HEK293 (cell line): ENCODE data around the gene C19orf25.

ENCODE experiments used
- SP3 ChIP-seq: fragments of 450-650 bp; formaldehyde crosslinking; IDR thresholded peaks from 2 replicates; pipeline ENCODE4 v1.5.1; 2016; ENCODE audit warnings: missing biosample characterization, missing genetic modification characterization
- ZFHX2 ChIP-seq: fragments of 450-650 bp; formaldehyde crosslinking; conservative IDR thresholded peaks from 2 replicates; pipeline ENCODE4 v1.5.1; 2016; ENCODE audit warnings: missing biosample characterization, missing genetic modification characterization
- ZNF223 ChIP-seq: fragments of 450-650 bp; formaldehyde crosslinking; IDR thresholded peaks from 2 replicates; pipeline ENCODE4 v1.5.1; 2016; ENCODE audit warnings: missing biosample characterization, missing genetic modification characterization
- ZNF544 ChIP-seq: fragments of 450-650 bp; formaldehyde crosslinking; IDR thresholded peaks from 2 replicates; pipeline ENCODE4 v1.5.0; 2017; ENCODE audit warnings: missing biosample characterization, missing genetic modification characterization
- ZNF629 ChIP-seq: fragments of 450-650 bp; formaldehyde crosslinking; IDR thresholded peaks from 2 replicates; pipeline ENCODE4 v1.5.1; 2017; ENCODE audit warnings: missing biosample characterization, missing genetic modification characterization
- ZNF837 ChIP-seq: fragments of 450-650 bp; formaldehyde crosslinking; IDR thresholded peaks from 2 replicates; pipeline ENCODE4 v1.5.1; 2016; ENCODE audit warnings: missing biosample characterization, missing genetic modification characterization
- TF ChIP-seq, protein P1 (sequence below): fragments of 450-650 bp; formaldehyde crosslinking; IDR thresholded peaks from 2 replicates; pipeline ENCODE4 v1.5.1; 2016; ENCODE audit warnings: missing biosample characterization, missing genetic modification characterization
- TF ChIP-seq, protein P2 (sequence below): fragments of 450-650 bp; formaldehyde crosslinking; IDR thresholded peaks from 2 replicates; pipeline ENCODE4 v1.5.1; 2017; ENCODE audit warnings: missing biosample characterization, missing genetic modification characterization
- TF ChIP-seq, protein P3 (sequence below): fragments of 450-650 bp; formaldehyde crosslinking; IDR thresholded peaks from 2 replicates; pipeline ENCODE4 v1.5.1; 2017; ENCODE audit warnings: missing biosample characterization, missing genetic modification characterization
- TF ChIP-seq, protein P4 (sequence below): fragments of 450-650 bp; formaldehyde crosslinking; IDR thresholded peaks from 2 replicates; pipeline ENCODE4 v1.5.1; 2016; ENCODE audit warnings: missing biosample characterization, missing genetic modification characterization
- TF ChIP-seq, protein P5 (sequence below): fragments of 450-650 bp; formaldehyde crosslinking; conservative IDR thresholded peaks from 2 replicates; pipeline ENCODE4 v1.5.1; 2016; ENCODE audit warnings: low read depth, missing biosample characterization, missing genetic modification characterization
- TF ChIP-seq, protein P6 (sequence below): fragments of 450-650 bp; formaldehyde crosslinking; IDR thresholded peaks from 2 replicates; pipeline ENCODE4 v1.5.1; 2016; ENCODE audit warnings: missing biosample characterization, missing genetic modification characterization
- TF ChIP-seq, protein P7 (sequence below): fragments of 450-650 bp; formaldehyde crosslinking; IDR thresholded peaks from 2 replicates; pipeline ENCODE4 v1.5.1; 2016; ENCODE audit warnings: missing biosample characterization, missing genetic modification characterization
- TF ChIP-seq, protein P8 (sequence below): fragments of 450-650 bp; formaldehyde crosslinking; IDR thresholded peaks from 2 replicates; pipeline ENCODE4 v1.5.1; 2016; ENCODE audit warnings: missing biosample characterization, missing genetic modification characterization
- TF ChIP-seq, protein P9 (sequence below): fragments of 450-650 bp; formaldehyde crosslinking; IDR thresholded peaks from 2 replicates; pipeline ENCODE4 v1.5.1; 2016; ENCODE audit warnings: missing biosample characterization, missing genetic modification characterization

C19orf25 gene

DNA sequence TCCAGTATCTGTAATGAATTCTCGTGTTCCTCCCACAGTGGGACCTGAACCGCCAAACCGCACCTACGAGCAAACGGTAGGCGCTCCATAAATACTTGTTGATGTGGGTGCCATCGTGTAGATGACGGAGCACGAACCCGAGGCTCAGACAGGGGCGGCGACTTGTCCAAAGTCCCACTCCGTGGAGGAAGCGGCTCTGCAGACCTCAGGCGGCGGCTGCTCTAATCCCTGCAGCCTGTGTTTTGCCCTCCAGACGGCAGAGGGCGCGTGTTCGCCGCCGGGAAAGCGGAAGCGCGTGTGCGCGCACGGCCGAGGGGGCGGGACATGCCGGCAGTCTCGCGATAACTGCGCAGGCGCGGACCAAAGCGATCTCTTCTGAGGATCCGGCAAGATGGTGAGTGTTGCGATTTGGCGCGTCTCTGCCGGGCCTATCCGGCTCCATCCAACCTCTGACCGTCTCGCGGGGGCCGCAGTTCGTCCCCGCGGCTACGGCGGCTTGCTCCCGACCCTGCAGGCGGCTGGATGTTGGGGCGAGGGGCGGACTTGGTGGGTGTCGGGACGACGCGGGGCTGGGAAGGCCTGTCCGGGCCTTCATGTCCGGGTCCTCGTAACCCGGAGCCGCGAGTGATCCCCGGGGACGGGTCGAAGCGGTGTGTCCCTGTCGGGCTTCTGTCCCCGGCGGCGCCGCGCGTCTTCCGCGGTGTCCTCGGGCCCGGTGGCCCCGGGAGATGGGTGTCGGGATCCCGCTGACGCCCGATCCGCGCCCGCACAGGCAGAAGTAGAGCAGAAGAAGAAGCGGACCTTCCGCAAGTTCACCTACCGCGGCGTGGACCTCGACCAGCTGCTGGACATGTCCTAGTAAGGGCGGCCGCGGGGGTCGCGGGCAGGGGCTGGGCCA is 40.7 kb downstream of the C19orf25 start, which contains the start of gene RPS15 (continued):
- TF ChIP-seq, protein P1, sequence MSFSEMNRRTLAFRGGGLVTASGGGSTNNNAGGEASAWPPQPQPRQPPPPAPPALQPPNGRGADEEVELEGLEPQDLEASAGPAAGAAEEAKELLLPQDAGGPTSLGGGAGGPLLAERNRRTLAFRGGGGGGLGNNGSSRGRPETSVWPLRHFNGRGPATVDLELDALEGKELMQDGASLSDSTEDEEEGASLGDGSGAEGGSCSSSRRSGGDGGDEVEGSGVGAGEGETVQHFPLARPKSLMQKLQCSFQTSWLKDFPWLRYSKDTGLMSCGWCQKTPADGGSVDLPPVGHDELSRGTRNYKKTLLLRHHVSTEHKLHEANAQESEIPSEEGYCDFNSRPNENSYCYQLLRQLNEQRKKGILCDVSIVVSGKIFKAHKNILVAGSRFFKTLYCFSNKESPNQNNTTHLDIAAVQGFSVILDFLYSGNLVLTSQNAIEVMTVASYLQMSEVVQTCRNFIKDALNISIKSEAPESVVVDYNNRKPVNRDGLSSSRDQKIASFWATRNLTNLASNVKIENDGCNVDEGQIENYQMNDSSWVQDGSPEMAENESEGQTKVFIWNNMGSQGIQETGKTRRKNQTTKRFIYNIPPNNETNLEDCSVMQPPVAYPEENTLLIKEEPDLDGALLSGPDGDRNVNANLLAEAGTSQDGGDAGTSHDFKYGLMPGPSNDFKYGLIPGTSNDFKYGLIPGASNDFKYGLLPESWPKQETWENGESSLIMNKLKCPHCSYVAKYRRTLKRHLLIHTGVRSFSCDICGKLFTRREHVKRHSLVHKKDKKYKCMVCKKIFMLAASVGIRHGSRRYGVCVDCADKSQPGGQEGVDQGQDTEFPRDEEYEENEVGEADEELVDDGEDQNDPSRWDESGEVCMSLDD (tag by site-specific recombination) = peak; percentile 81
- TF ChIP-seq, protein P2, sequence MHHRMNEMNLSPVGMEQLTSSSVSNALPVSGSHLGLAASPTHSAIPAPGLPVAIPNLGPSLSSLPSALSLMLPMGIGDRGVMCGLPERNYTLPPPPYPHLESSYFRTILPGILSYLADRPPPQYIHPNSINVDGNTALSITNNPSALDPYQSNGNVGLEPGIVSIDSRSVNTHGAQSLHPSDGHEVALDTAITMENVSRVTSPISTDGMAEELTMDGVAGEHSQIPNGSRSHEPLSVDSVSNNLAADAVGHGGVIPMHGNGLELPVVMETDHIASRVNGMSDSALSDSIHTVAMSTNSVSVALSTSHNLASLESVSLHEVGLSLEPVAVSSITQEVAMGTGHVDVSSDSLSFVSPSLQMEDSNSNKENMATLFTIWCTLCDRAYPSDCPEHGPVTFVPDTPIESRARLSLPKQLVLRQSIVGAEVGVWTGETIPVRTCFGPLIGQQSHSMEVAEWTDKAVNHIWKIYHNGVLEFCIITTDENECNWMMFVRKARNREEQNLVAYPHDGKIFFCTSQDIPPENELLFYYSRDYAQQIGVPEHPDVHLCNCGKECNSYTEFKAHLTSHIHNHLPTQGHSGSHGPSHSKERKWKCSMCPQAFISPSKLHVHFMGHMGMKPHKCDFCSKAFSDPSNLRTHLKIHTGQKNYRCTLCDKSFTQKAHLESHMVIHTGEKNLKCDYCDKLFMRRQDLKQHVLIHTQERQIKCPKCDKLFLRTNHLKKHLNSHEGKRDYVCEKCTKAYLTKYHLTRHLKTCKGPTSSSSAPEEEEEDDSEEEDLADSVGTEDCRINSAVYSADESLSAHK = peak; percentile 57
- TF ChIP-seq ZNF629 (tag by site-specific recombination) = peak; percentile 86
- TF ChIP-seq, protein P3, sequence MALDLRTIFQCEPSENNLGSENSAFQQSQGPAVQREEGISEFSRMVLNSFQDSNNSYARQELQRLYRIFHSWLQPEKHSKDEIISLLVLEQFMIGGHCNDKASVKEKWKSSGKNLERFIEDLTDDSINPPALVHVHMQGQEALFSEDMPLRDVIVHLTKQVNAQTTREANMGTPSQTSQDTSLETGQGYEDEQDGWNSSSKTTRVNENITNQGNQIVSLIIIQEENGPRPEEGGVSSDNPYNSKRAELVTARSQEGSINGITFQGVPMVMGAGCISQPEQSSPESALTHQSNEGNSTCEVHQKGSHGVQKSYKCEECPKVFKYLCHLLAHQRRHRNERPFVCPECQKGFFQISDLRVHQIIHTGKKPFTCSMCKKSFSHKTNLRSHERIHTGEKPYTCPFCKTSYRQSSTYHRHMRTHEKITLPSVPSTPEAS = peak; percentile 61; the same call in 1 of the 2 replicates
- TF ChIP-seq, protein P4, sequence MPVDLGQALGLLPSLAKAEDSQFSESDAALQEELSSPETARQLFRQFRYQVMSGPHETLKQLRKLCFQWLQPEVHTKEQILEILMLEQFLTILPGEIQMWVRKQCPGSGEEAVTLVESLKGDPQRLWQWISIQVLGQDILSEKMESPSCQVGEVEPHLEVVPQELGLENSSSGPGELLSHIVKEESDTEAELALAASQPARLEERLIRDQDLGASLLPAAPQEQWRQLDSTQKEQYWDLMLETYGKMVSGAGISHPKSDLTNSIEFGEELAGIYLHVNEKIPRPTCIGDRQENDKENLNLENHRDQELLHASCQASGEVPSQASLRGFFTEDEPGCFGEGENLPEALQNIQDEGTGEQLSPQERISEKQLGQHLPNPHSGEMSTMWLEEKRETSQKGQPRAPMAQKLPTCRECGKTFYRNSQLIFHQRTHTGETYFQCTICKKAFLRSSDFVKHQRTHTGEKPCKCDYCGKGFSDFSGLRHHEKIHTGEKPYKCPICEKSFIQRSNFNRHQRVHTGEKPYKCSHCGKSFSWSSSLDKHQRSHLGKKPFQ = peak; percentile 36
- TF ChIP-seq, protein P5, sequence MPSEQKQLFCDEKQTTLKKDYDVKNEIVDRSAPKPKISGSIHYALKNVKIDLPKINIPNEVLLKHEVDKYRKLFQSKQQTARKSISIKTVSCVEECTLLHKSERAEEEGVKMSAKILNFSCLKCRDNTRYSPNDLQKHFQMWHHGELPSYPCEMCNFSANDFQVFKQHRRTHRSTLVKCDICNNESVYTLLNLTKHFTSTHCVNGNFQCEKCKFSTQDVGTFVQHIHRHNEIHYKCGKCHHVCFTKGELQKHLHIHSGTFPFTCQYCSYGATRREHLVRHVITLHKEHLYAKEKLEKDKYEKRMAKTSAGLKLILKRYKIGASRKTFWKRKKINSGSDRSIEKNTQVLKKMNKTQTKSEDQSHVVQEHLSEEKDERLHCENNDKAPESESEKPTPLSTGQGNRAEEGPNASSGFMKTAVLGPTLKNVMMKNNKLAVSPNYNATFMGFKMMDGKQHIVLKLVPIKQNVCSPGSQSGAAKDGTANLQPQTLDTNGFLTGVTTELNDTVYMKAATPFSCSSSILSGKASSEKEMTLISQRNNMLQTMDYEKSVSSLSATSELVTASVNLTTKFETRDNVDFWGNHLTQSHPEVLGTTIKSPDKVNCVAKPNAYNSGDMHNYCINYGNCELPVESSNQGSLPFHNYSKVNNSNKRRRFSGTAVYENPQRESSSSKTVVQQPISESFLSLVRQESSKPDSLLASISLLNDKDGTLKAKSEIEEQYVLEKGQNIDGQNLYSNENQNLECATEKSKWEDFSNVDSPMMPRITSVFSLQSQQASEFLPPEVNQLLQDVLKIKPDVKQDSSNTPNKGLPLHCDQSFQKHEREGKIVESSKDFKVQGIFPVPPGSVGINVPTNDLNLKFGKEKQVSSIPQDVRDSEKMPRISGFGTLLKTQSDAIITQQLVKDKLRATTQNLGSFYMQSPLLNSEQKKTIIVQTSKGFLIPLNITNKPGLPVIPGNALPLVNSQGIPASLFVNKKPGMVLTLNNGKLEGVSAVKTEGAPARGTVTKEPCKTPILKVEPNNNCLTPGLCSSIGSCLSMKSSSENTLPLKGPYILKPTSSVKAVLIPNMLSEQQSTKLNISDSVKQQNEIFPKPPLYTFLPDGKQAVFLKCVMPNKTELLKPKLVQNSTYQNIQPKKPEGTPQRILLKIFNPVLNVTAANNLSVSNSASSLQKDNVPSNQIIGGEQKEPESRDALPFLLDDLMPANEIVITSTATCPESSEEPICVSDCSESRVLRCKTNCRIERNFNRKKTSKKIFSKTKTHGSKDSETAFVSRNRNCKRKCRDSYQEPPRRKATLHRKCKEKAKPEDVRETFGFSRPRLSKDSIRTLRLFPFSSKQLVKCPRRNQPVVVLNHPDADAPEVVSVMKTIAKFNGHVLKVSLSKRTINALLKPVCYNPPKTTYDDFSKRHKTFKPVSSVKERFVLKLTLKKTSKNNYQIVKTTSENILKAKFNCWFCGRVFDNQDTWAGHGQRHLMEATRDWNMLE (tag by site-specific recombination) = peak; percentile 53; the same call in 1 of the 2 replicates
- TF ChIP-seq, protein P6, sequence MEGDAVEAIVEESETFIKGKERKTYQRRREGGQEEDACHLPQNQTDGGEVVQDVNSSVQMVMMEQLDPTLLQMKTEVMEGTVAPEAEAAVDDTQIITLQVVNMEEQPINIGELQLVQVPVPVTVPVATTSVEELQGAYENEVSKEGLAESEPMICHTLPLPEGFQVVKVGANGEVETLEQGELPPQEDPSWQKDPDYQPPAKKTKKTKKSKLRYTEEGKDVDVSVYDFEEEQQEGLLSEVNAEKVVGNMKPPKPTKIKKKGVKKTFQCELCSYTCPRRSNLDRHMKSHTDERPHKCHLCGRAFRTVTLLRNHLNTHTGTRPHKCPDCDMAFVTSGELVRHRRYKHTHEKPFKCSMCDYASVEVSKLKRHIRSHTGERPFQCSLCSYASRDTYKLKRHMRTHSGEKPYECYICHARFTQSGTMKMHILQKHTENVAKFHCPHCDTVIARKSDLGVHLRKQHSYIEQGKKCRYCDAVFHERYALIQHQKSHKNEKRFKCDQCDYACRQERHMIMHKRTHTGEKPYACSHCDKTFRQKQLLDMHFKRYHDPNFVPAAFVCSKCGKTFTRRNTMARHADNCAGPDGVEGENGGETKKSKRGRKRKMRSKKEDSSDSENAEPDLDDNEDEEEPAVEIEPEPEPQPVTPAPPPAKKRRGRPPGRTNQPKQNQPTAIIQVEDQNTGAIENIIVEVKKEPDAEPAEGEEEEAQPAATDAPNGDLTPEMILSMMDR (tag by site-specific recombination) = peak; percentile 99
- TF ChIP-seq ZNF223 (tag by site-specific recombination) = no peak
- TF ChIP-seq ZNF837 (tag by site-specific recombination) = peak; percentile 76; the same call in 1 of the 2 replicates
- no peak for TF ChIP-seq ZNF544 (tag by site-specific recombination)
- TF ChIP-seq, protein P7, sequence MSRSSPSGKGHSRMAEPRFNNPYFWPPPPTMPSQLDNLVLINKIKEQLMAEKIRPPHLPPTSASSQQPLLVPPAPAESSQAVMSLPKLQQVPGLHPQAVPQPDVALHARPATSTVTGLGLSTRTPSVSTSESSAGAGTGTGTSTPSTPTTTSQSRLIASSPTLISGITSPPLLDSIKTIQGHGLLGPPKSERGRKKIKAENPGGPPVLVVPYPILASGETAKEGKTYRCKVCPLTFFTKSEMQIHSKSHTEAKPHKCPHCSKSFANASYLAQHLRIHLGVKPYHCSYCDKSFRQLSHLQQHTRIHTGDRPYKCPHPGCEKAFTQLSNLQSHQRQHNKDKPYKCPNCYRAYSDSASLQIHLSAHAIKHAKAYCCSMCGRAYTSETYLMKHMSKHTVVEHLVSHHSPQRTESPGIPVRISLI (tag by site-specific recombination) = no peak
- TF ChIP-seq, protein P8, sequence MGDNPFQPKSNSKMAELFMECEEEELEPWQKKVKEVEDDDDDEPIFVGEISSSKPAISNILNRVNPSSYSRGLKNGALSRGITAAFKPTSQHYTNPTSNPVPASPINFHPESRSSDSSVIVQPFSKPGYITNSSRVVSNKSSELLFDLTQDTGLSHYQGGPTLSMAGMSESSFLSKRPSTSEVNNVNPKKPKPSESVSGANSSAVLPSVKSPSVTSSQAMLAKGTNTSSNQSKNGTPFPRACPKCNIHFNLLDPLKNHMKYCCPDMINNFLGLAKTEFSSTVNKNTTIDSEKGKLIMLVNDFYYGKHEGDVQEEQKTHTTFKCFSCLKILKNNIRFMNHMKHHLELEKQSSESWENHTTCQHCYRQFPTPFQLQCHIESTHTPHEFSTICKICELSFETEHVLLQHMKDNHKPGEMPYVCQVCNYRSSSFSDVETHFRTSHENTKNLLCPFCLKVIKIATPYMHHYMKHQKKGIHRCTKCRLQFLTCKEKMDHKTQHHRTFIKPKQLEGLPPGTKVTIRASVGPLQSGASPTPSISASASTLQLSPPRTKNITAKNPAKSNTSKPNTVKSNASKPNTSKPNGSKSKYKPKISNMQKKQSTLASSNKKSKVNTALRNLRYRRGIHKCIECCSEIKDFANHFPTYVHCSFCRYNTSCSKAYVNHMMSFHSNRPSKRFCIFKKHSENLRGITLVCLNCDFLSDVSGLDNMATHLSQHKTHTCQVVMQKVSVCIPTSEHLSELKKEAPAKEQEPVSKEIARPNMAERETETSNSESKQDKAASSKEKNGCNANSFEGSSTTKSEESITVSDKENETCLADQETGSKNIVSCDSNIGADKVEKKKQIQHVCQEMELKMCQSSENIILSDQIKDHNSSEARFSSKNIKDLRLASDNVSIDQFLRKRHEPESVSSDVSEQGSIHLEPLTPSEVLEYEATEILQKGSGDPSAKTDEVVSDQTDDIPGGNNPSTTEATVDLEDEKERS (tag by site-specific recombination) = peak; percentile 65; the same call in 1 of the 2 replicates
- TF ChIP-seq ZFHX2 = peak; percentile 87
- peak; percentile 96 for TF ChIP-seq SP3
- TF ChIP-seq, protein P9, sequence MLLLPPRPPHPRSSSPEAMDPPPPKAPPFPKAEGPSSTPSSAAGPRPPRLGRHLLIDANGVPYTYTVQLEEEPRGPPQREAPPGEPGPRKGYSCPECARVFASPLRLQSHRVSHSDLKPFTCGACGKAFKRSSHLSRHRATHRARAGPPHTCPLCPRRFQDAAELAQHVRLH = peak; percentile 88
